Endothelial cell of umbilical vein (primary cell): ENCODE measurements around the gene GBP4.

Experiments used
- EZH2 ChIP-seq: IDR thresholded peaks from 2 replicates; pipeline ENCODE4 v1.6.1; 2012; ENCODE audit warnings: borderline replicate concordance, low read depth, mild to moderate bottlenecking, moderate library complexity, low read length, inconsistent platforms; ENCODE audit not compliant: severe bottlenecking
- FOS ChIP-seq: IDR thresholded peaks from 2 replicates; pipeline ENCODE4 v1.6.1; 2011; ENCODE audit warnings: mild to moderate bottlenecking, low read length, moderate library complexity, borderline replicate concordance; ENCODE audit not compliant: insufficient read depth
- GATA2 ChIP-seq: IDR thresholded peaks from 2 replicates; pipeline ENCODE4 v1.7.0; 2011; ENCODE audit warnings: low read depth, mild to moderate bottlenecking, moderate library complexity, mixed read lengths, low read length; ENCODE audit not compliant: insufficient read length, insufficient read depth
- JUN ChIP-seq: IDR thresholded peaks from 2 replicates; pipeline ENCODE4 v1.6.1; 2011; ENCODE audit warnings: borderline replicate concordance, low read depth; ENCODE audit not compliant: insufficient read length, insufficient read depth
- MAX ChIP-seq: IDR thresholded peaks from 2 replicates; pipeline ENCODE4 v1.6.1; 2011; ENCODE audit not compliant: insufficient read depth, insufficient read length
- POLR2A ChIP-seq: IDR thresholded peaks from 2 replicates; pipeline ENCODE4 v1.6.1; 2012; ENCODE audit warnings: low read depth, mild to moderate bottlenecking, control low read depth, low read length
- POLR2AphosphoS5 ChIP-seq: IDR thresholded peaks from 2 replicates; pipeline ENCODE4 v1.6.1; 2012; ENCODE audit warnings: low read depth, mild to moderate bottlenecking, control low read depth, low read length, moderate library complexity; ENCODE audit not compliant: insufficient read depth
- TF ChIP-seq, protein P1 (sequence below), 2 donors: IDR thresholded peaks; 1 replicate in 1 of 2; 2 replicates in 1 of 2; pipeline ENCODE4 v1.5.1; 2011; ENCODE audit warnings: low read length in 2 of 2, mild to moderate bottlenecking in 2 of 2, moderate library complexity in 2 of 2, control low read depth in 1 of 2, inconsistent platforms in 1 of 2, low read depth in 1 of 2; ENCODE audit not compliant: insufficient read depth in 1 of 2; ENCODE audit errors: extremely low read depth in 1 of 2

- TF ChIP-seq, protein P1, sequence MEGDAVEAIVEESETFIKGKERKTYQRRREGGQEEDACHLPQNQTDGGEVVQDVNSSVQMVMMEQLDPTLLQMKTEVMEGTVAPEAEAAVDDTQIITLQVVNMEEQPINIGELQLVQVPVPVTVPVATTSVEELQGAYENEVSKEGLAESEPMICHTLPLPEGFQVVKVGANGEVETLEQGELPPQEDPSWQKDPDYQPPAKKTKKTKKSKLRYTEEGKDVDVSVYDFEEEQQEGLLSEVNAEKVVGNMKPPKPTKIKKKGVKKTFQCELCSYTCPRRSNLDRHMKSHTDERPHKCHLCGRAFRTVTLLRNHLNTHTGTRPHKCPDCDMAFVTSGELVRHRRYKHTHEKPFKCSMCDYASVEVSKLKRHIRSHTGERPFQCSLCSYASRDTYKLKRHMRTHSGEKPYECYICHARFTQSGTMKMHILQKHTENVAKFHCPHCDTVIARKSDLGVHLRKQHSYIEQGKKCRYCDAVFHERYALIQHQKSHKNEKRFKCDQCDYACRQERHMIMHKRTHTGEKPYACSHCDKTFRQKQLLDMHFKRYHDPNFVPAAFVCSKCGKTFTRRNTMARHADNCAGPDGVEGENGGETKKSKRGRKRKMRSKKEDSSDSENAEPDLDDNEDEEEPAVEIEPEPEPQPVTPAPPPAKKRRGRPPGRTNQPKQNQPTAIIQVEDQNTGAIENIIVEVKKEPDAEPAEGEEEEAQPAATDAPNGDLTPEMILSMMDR (IDR thresholded peaks at IDR 0.05; ENCODE audit: extremely low read depth in 1 of 2, insufficient read depth in 1 of 2, low read depth in 1 of 2, low read length in 2 of 2) = no peak
- TF ChIP-seq FOS (no peak), POLR2A (no peak), MAX (no peak), POLR2AphosphoS5 (no peak), EZH2 (no peak), JUN (no peak), GATA2 (no peak)
Observed at GRCh38 chr1:89190017-89190416, 8.7 kb downstream of the GBP4 start.
